B cell (primary cell): Measurements from ENCODE around the gene ARSD. TPM values are rescaled to one million over a fixed set of nuclear protein-coding genes. Genes with fewer than 3 reads are reported as not detected.

Experiments used
- ATAC-seq: fragments of 200-7000 bp; cut with Tn5 transposase; one replicate; pipeline ENCODE4 v1.10.0; 2021; ENCODE audit warnings: low read depth, mild to moderate bottlenecking, moderate number of reproducible peaks, moderate library complexity
- CTCF ChIA-PET: fragments of 350-600 bp; sonication (Branson Sonifier 250); formaldehyde crosslinking; loops from one replicate; lab custom pipeline; 2021; ENCODE audit warnings: antibody characterized with exemption, inconsistent platforms; lab: Charles Lee
- POLR2A ChIA-PET: fragments of 350-600 bp; sonication (Branson Sonifier 250); formaldehyde crosslinking; loops from one replicate; lab custom pipeline; 2021; ENCODE audit warnings: antibody characterized with exemption; lab: Charles Lee
- DNase-seq: peaks from one replicate; pipeline ENCODE4 v3.0.0; 2013
- H2AFZ ChIP-seq: 2 replicates; pipeline ENCODE4 v1.6.1; 2012; ENCODE audit warnings: mild to moderate bottlenecking, low read depth, low read length; ENCODE audit not compliant: insufficient read depth, poor library complexity, severe bottlenecking
- H3K27ac ChIP-seq, 2 donors: 1 replicate in 1 of 2; 2 replicates in 1 of 2; pipeline ENCODE4 v1.5.1; 2012 to 2013; ENCODE audit warnings: low read length in 2 of 2, mild to moderate bottlenecking in 2 of 2, moderate library complexity in 1 of 2
- H3K27me3 ChIP-seq, 4 experiments: fragments of 200-600 bp in 1 of 4; sonication (generic) in 1 of 4; replicated peaks in 1 of 4; 1 replicate in 2 of 4; 2 replicates in 2 of 4; pipeline versions ENCODE4 v1.6.1 to v1.7.0; 2013 to 2016; ENCODE audit warnings: low read length in 3 of 4, mild to moderate bottlenecking in 2 of 4, mixed read lengths in 1 of 4, moderate library complexity in 1 of 4; ENCODE audit not compliant: insufficient read depth in 4 of 4, control insufficient read depth in 3 of 4; ENCODE audit errors: control extremely low read depth in 1 of 4
- H3K36me3 ChIP-seq, 2 experiments: replicated peaks in 1 of 2; 1 replicate in 1 of 2; 2 replicates in 1 of 2; pipeline versions ENCODE4 v1.6.1 to v1.7.1; 2013; ENCODE audit warnings: low read length in 1 of 2; ENCODE audit not compliant: insufficient read depth in 2 of 2, control insufficient read depth in 1 of 2; ENCODE audit errors: control extremely low read depth in 1 of 2, extremely low read depth in 1 of 2
- H3K4me1 ChIP-seq, 2 donors: fragments of 200-600 bp in 1 of 2; sonication (generic) in 1 of 2; 1 replicate in 1 of 2; 2 replicates in 1 of 2; pipeline versions ENCODE4 v1.5.1 to v1.6.1; 2013 to 2017; ENCODE audit warnings: low read length in 2 of 2; ENCODE audit not compliant: control insufficient read depth in 2 of 2, insufficient read depth in 2 of 2
- H3K4me2 ChIP-seq: replicated peaks from 2 replicates; pipeline ENCODE3; 2012; ENCODE audit warnings: mild to moderate bottlenecking, low read depth, low read length; ENCODE audit not compliant: poor library complexity, severe bottlenecking
- H3K4me3 ChIP-seq, 5 experiments: fragments of 200-600 bp in 1 of 5; sonication (generic) in 1 of 5; 1 replicate in 3 of 5; 2 replicates in 2 of 5; pipeline versions ENCODE4 v1.5.1 to v1.7.0; 2011 to 2016; ENCODE audit warnings: low read length in 4 of 5, mild to moderate bottlenecking in 4 of 5, low read depth in 2 of 5, control low read depth in 1 of 5, moderate library complexity in 1 of 5; ENCODE audit not compliant: insufficient read depth in 1 of 5; ENCODE audit errors: control extremely low read depth in 1 of 5, extremely low read depth in 1 of 5
- H3K79me2 ChIP-seq: fragments of 200-600 bp; sonication (generic); one replicate; pipeline ENCODE4 v1.6.0; 2016; ENCODE audit warnings: low read length; ENCODE audit not compliant: control insufficient read depth, insufficient read depth
- H3K9ac ChIP-seq: fragments of 200-600 bp; sonication (generic); 2 replicates; pipeline ENCODE4 v1.6.1; 2017; ENCODE audit warnings: mild to moderate bottlenecking, low read length, moderate library complexity
- H3K9me3 ChIP-seq, 3 donors: one replicate each; pipeline versions ENCODE4 v1.6.1 to v1.7.1; 2013; ENCODE audit warnings: low read length in 2 of 3; ENCODE audit not compliant: control insufficient read depth in 2 of 3, insufficient read depth in 1 of 3; ENCODE audit errors: control extremely low read depth in 1 of 3
- H4K20me1 ChIP-seq: 2 replicates; pipeline ENCODE4 v1.6.0; 2012; ENCODE audit warnings: mild to moderate bottlenecking, low read length; ENCODE audit not compliant: insufficient read depth, control insufficient read depth, poor library complexity, severe bottlenecking
- H3K27ac Mint-ChIP-seq: one replicate; pipeline ENCODE4 v1.8.0; 2021; ENCODE audit warnings: mixed read lengths
- H3K27me3 Mint-ChIP-seq: one replicate; pipeline ENCODE4 v1.8.0; 2021; ENCODE audit warnings: mixed read lengths
- H3K4me1 Mint-ChIP-seq: one replicate; pipeline ENCODE4 v1.8.0; 2021; ENCODE audit warnings: mixed read lengths
- H3K4me3 Mint-ChIP-seq: one replicate; pipeline ENCODE4 v1.8.0; 2021; ENCODE audit warnings: mixed read lengths
- H3K9me3 Mint-ChIP-seq: one replicate; pipeline ENCODE4 v1.8.0; 2022; ENCODE audit warnings: mixed read lengths; ENCODE audit not compliant: insufficient read depth
- EZH2 ChIP-seq: IDR thresholded peaks from 2 replicates; pipeline ENCODE4 v1.6.1; 2012; ENCODE audit warnings: borderline replicate concordance, low read depth, mild to moderate bottlenecking, moderate library complexity, low read length; ENCODE audit not compliant: insufficient read depth, poor library complexity, severe bottlenecking
- WGBS: methylation state at CpG from one replicate; pipeline ENCODE4 v1.1.5; 2013; ENCODE audit warnings: missing lambda C conversion rate; ENCODE audit not compliant: insufficient coverage; 5-methylcytosine and 5-hydroxymethylcytosine counted together
- intact Hi-C: fragments of 100-400 bp; cut with micrococcal nuclease; formaldehyde crosslinking; loops from one replicate; pipeline ENCODE4 v1.10.0; 2022
- polyA plus RNA-seq: library from polyadenylated mRNA; depleted of rRNA; stranded (reverse); fragments of >200 nt; gene quantifications from 2 replicates; pipeline ENCODE4 v1.2.3, GENCODE V29; 2012
- total RNA-seq, 2 donors: library from RNA; stranded (reverse); fragments of 120-200 nt in 1 of 2; gene quantifications; 1 replicate in 1 of 2; 2 replicates in 1 of 2; pipeline versions ENCODE4 v1.2.3 to v1.2.4, GENCODE V29; 2013 to 2022
- TF ChIP-seq, protein P1 (sequence below): fragments of 200-600 bp; IDR thresholded peaks from one replicate; pipeline ENCODE4 v1.8.0; 2022; ENCODE audit warnings: antibody characterized with exemption, mild to moderate bottlenecking

Gene ARSD
- total and polyA plus RNA-seq, 2 donors (not counting 1 experiment from before 2014, with no cell fraction given), result 2.7 to 13.3 TPM

DNA sequence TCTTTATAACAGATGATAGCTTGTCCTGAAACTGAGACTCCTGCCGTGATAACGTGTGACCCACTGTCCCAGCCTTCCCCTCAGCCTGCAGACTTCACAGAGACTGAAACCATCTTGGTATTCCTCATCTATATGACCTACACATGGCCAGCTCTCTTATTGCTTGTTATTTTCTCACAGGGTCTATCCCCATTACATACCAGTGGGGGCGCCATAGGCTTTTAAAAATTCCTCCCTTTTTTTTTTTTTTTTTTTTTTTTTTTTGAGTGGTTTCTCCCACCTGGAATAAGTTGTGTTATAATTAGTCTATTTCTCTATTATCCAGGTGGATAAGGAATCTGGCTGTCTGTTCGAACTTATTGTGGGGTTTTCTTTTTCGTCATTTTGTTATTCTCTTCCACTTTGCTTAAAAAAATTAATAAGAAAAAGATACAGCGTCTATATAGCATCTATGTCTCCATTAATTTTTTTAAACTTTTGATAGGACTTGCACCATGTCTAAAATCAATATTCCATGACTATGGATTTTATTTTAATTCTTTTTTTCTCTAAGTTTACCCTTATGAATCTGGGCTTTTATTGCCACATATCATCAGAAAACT lies 53.2 kb downstream of the ARSD start:
- DNase-seq (no peak), ATAC-seq (no peak)
- Histone ChIP-seq H2AFZ (no peak overlapping the region), H3K36me3 (no peaks in the 10 kb centered on the region), H3K79me2 (no peaks in the 10 kb centered on the region), H3K4me2 (no peak overlapping the region), H3K4me3 (no peak overlapping the region), H3K9me3 (no peaks in the 10 kb centered on the region), H3K27me3 (no peaks in the 10 kb centered on the region), H4K20me1 (no peaks in the 10 kb centered on the region), H3K4me1 (no peaks in the 10 kb centered on the region), H3K27ac (no peak overlapping the region), H3K9ac (no peak overlapping the region)
- Mint-ChIP-seq H3K4me1 (no peaks in the 10 kb centered on the region), H3K9me3 (no peaks in the 10 kb centered on the region), H3K27ac (no peak overlapping the region), H3K27me3 (peaks cover 9% of the 10 kb centered on the region), H3K4me3 (no peak overlapping the region)
- ChIA-PET POLR2A (interaction anchor here (0.5 kb wide), 1 partner anchor 788 kb away, joined by 4 read pairs; no protein-coding TSS in a partner anchor), CTCF (interaction anchor here (0.6 kb wide), 1 partner anchor 13 kb away, joined by 3 read pairs; no protein-coding TSS in a partner anchor)
- WGBS, result no CpG with 5 or more reads among the region's 6 CpGs
- no peak for TF ChIP-seq EZH2
- TF ChIP-seq, protein P1, sequence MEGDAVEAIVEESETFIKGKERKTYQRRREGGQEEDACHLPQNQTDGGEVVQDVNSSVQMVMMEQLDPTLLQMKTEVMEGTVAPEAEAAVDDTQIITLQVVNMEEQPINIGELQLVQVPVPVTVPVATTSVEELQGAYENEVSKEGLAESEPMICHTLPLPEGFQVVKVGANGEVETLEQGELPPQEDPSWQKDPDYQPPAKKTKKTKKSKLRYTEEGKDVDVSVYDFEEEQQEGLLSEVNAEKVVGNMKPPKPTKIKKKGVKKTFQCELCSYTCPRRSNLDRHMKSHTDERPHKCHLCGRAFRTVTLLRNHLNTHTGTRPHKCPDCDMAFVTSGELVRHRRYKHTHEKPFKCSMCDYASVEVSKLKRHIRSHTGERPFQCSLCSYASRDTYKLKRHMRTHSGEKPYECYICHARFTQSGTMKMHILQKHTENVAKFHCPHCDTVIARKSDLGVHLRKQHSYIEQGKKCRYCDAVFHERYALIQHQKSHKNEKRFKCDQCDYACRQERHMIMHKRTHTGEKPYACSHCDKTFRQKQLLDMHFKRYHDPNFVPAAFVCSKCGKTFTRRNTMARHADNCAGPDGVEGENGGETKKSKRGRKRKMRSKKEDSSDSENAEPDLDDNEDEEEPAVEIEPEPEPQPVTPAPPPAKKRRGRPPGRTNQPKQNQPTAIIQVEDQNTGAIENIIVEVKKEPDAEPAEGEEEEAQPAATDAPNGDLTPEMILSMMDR, result peak; percentile 33
- intact Hi-C loops, result no loop called here

DNA sequence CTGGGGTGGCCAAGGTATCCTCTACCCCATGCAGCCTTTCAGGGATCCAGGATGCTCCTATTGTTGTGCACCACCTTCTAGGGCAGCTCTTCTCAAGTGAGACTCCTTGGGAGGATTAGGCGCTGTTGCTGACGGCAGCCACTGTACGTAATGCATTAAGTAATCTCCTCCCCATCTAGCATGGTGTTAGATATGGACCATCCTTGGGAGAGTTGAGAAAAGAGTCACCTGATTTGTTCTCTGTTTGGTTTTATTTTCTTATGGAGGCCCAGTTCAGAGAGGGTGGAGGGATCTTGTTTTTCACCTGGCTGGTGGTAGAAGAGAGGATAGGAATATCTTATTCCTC lies 54.0 kb downstream of the ARSD start:
- Histone ChIP-seq H3K4me3 (no peak overlapping the region), H3K79me2 (no peaks in the 10 kb centered on the region), H3K27ac (no peak overlapping the region), H3K4me2 (no peak overlapping the region), H3K9ac (no peak overlapping the region), H3K4me1 (no peaks in the 10 kb centered on the region), H4K20me1 (no peaks in the 10 kb centered on the region), H3K27me3 (no peaks in the 10 kb centered on the region), H3K36me3 (no peaks in the 10 kb centered on the region), H3K9me3 (no peaks in the 10 kb centered on the region), H2AFZ (no peak overlapping the region)
- DNase-seq (no peak), ATAC-seq (no peak)
- peaks cover 9% of the 10 kb centered on the region for H3K27me3 Mint-ChIP-seq
- H3K4me1 Mint-ChIP-seq, result no peaks in the 10 kb centered on the region
- POLR2A ChIA-PET, result interaction anchor here (0.5 kb wide), 1 partner anchor 788 kb away, joined by 4 read pairs; no protein-coding TSS in a partner anchor
- no peaks in the 10 kb centered on the region for H3K9me3 Mint-ChIP-seq
- WGBS, result no CpG with 5 or more reads among the region's 3 CpGs
- TF ChIP-seq, protein P1, result no peak
- no peak for TF ChIP-seq EZH2
- no peak overlapping the region for H3K27ac Mint-ChIP-seq
- CTCF ChIA-PET, result interaction anchor here (0.6 kb wide), 1 partner anchor 12 kb away, joined by 3 read pairs; no protein-coding TSS in a partner anchor
- H3K4me3 Mint-ChIP-seq, result no peak overlapping the region
- intact Hi-C loops, result no loop called here
